ENCODE results near the gene GTPBP3. TPM values are rescaled to one million over a fixed set of nuclear protein-coding genes. Genes with fewer than 3 reads are reported as not detected.

The GTPBP3 gene
- total and polyA plus RNA-seq, 9 of the 15 experiments (the other 6 are each of a cell fraction or from before 2014, with no cell fraction given) = 4.9 to 124 (median 22.6) TPM

GRCh38 chr19:17303167-17303939 lies 34.0 kb upstream of the GTPBP3 start, which contains the start of gene ABHD8 (continued):
- TF ChIP-seq ZNF511 (CRISPR knock-in tag; IDR thresholded peaks at IDR 0.05) (no peak), HMG20B (CRISPR knock-in tag; IDR thresholded peaks at IDR 0.05) (no peak), HES1 (IDR thresholded peaks at IDR 0.05; ENCODE audit: low read depth) (no peak), POLR2H (tag; IDR thresholded peaks at IDR 0.05; ENCODE audit: low read depth) (no peak), HDAC3 (IDR thresholded peaks at IDR 0.05; ENCODE audit: borderline replicate concordance, partially characterized antibody) (no peak), CBX3 (IDR thresholded peaks at IDR 0.05; ENCODE audit: borderline replicate concordance in 1 of 2, low read length in 2 of 2) (no peak), HDAC6 (IDR thresholded peaks at IDR 0.05; ENCODE audit: low read depth, low read length) (no peak), BDP1 (IDR thresholded peaks at IDR 0.05; ENCODE audit: insufficient read depth, insufficient read length) (no peak), ZBTB5 (IDR thresholded peaks at IDR 0.05) (no peak), DLX4 (CRISPR knock-in tag; IDR thresholded peaks at IDR 0.05) (no peak), NFIX (CRISPR knock-in tag; IDR thresholded peaks at IDR 0.05; ENCODE audit: low read depth) (no peak), PPARD (CRISPR knock-in tag; IDR thresholded peaks at IDR 0.05) (no peak), ZNF449 (CRISPR knock-in tag; IDR thresholded peaks at IDR 0.05) (no peak), MCM5 (IDR thresholded peaks at IDR 0.05; ENCODE audit: low read depth) (no peak), ELF2 (CRISPR knock-in tag; IDR thresholded peaks at IDR 0.05) (no peak), USF2 (CRISPR knock-in tag; IDR thresholded peaks at IDR 0.05) (peak; percentile 70), SNRNP70 (optimal IDR thresholded peaks at IDR 0.05; ENCODE audit: low read depth, low read length) (no peak), SLC30A9 (CRISPR knock-in tag; IDR thresholded peaks at IDR 0.05) (no peak), RBM34 (IDR thresholded peaks at IDR 0.05; ENCODE audit: borderline replicate concordance, insufficient read depth, low read length) (no peak), ZNF174 (CRISPR knock-in tag; IDR thresholded peaks at IDR 0.05) (no peak), DMBX1 (CRISPR knock-in tag; IDR thresholded peaks at IDR 0.05; ENCODE audit: borderline replicate concordance) (no peak), ZKSCAN1 (IDR thresholded peaks at IDR 0.05; ENCODE audit: low read depth, low read length) (no peak)
